ENCODE data around the gene ALPG. TPM values are rescaled to one million over a fixed set of nuclear protein-coding genes. Genes with fewer than 3 reads are reported as not detected.

Gene ALPG
- total and polyA plus RNA-seq, 9 of the 15 experiments (the other 6 are each of a cell fraction or from before 2014, with no cell fraction given), result not detected

DNA sequence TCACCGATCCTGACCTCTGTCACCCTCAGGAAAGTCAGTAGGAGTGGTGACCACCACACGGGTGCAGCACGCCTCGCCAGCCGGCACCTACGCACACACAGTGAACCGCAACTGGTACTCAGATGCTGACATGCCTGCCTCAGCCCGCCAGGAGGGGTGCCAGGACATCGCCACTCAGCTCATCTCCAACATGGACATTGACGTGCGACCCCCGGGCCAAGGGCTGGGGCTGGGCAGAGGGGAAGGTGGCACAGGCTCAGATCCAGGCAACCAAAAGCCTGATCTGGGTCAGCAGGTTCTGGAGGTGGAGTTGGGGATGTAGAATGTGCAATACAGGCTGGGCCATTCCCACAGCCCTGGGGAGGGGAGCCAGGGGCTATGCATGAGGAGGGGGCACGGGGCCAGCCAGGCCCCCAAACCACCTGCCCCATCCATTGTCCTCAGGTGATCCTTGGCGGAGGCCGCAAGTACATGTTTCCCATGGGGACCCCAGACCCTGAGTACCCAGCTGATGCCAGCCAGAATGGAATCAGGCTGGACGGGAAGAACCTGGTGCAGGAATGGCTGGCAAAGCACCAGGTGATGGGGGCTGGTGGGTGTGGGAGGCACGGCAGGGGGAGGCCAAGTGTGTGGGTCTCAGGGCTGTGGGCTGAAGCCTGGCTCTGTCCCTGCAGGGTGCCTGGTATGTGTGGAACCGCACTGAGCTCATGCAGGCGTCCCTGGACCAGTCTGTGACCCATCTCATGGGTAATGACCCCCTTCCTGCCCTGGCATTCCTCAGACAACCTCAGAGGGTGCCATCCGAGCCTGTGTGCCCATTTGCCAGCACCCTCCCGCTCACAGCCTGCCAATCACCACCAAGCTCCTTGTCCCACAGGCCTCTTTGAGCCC is 50.7 kb downstream of the ALPG start:
- H4K20me1 ChIP-seq (replicated peaks; ENCODE audit: control insufficient read depth, insufficient read depth, low read length), result no peaks in the 10 kb centered on the region
- no peak for FAIRE-seq
- H3K4me1 ChIP-seq (replicated peaks in 1 of 2; ENCODE audit: control insufficient read depth in 2 of 2, insufficient read depth in 2 of 2, low read length in 2 of 2), result peaks cover 0 to 4% of the 10 kb centered on the region in 2 experiments; a peak in 2 of 5 replicates
- H2AFZ ChIP-seq (ENCODE audit: low read depth, low read length), result no peak overlapping the region
- no peak for DNase-seq (ENCODE audit: extremely low read depth in 1 of 4, low spot score in 3 of 4)
- H3K27me3 ChIP-seq (ENCODE audit: control insufficient read depth in 2 of 2, insufficient read depth in 2 of 2, low read length in 2 of 2), result peaks cover 0 to 48% of the 10 kb centered on the region in 2 experiments; a peak in 3 of 5 replicates
- WGBS (ENCODE audit: insufficient coverage, low coverage, missing lambda C conversion rate), result 5% methylated on average over 14 of the region's 21 CpGs
- intact Hi-C loops (cut with micrococcal nuclease) (no loop called here), in situ Hi-C loops (cut with MboI) (no loop called here)
- no peaks in the 10 kb centered on the region for H3K9me3 ChIP-seq (replicated peaks; ENCODE audit: control insufficient read depth, insufficient read depth, low read depth, low read length)
- H3K4me3 ChIP-seq, result no peak overlapping the region
- H3K4me2 ChIP-seq (ENCODE audit: insufficient read depth, low read length), result no peak overlapping the region
- no peaks in the 10 kb centered on the region for H3K79me2 ChIP-seq (ENCODE audit: control insufficient read depth, insufficient read depth, low read length)
- ATAC-seq, result no peak
- no peak overlapping the region for H3K9ac ChIP-seq (ENCODE audit: insufficient read depth in 1 of 2, low read depth in 2 of 2, low read length in 2 of 2)
- H3K9me1 ChIP-seq (ENCODE audit: control insufficient read depth, insufficient read depth, low read length), result no peaks in the 10 kb centered on the region
- no TSS peak for BruUV-seq (replicated peaks)
- no peaks in the 10 kb centered on the region for H3K36me3 ChIP-seq (ENCODE audit: control insufficient read depth, insufficient read depth, low read length)
- ChIA-PET CTCF (ENCODE audit: low intra/inter-chr PET ratio) (no interaction called here), POLR2A (no interaction called here)
- no peak overlapping the region for H3K27ac ChIP-seq (ENCODE audit: extremely low read depth, low read depth, low read length)
- no peak for TF ChIP-seq RAD51 (IDR thresholded peaks at IDR 0.05; ENCODE audit: borderline replicate concordance, low read depth)
- TF ChIP-seq, protein P1, sequence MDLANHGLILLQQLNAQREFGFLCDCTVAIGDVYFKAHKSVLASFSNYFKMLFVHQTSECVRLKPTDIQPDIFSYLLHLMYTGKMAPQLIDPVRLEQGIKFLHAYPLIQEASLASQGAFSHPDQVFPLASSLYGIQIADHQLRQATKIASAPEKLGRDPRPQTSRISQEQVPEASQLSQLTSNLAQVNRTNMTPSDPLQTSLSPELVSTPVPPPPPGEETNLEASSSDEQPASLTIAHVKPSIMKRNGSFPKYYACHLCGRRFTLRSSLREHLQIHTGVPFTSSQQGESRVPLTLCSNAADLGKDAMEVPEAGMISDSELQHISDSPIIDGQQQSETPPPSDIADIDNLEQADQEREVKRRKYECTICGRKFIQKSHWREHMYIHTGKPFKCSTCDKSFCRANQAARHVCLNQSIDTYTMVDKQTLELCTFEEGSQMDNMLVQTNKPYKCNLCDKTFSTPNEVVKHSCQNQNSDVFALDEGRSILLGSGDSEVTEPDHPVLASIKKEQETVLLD (IDR thresholded peaks at IDR 0.05), result no peak
- TF ChIP-seq KAT7 (CRISPR knock-in tag; IDR thresholded peaks at IDR 0.05; ENCODE audit: borderline replicate concordance), result no peak
- no peak for TF ChIP-seq HMBOX1 (IDR thresholded peaks at IDR 0.05)
- TF ChIP-seq HNRNPLL (IDR thresholded peaks at IDR 0.05; ENCODE audit: low read depth, low read length, poor library complexity, severe bottlenecking), result no peak
- no peak for TF ChIP-seq ZBTB17 (CRISPR knock-in tag; IDR thresholded peaks at IDR 0.05)
- no peak for TF ChIP-seq FIP1L1 (IDR thresholded peaks at IDR 0.05; ENCODE audit: low read depth, low read length, poor library complexity, severe bottlenecking)
- TF ChIP-seq ZNF140 (CRISPR knock-in tag; IDR thresholded peaks at IDR 0.05), result no peak
- TF ChIP-seq HNRNPL (IDR thresholded peaks at IDR 0.05; ENCODE audit: low read depth, low read length), result no peak
- TF ChIP-seq, protein P2, sequence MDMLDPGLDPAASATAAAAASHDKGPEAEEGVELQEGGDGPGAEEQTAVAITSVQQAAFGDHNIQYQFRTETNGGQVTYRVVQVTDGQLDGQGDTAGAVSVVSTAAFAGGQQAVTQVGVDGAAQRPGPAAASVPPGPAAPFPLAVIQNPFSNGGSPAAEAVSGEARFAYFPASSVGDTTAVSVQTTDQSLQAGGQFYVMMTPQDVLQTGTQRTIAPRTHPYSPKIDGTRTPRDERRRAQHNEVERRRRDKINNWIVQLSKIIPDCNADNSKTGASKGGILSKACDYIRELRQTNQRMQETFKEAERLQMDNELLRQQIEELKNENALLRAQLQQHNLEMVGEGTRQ (CRISPR knock-in tag; IDR thresholded peaks at IDR 0.05), result no peak
- TF ChIP-seq ZNF77 (CRISPR knock-in tag; IDR thresholded peaks at IDR 0.05), result no peak
- TF ChIP-seq, protein P3, sequence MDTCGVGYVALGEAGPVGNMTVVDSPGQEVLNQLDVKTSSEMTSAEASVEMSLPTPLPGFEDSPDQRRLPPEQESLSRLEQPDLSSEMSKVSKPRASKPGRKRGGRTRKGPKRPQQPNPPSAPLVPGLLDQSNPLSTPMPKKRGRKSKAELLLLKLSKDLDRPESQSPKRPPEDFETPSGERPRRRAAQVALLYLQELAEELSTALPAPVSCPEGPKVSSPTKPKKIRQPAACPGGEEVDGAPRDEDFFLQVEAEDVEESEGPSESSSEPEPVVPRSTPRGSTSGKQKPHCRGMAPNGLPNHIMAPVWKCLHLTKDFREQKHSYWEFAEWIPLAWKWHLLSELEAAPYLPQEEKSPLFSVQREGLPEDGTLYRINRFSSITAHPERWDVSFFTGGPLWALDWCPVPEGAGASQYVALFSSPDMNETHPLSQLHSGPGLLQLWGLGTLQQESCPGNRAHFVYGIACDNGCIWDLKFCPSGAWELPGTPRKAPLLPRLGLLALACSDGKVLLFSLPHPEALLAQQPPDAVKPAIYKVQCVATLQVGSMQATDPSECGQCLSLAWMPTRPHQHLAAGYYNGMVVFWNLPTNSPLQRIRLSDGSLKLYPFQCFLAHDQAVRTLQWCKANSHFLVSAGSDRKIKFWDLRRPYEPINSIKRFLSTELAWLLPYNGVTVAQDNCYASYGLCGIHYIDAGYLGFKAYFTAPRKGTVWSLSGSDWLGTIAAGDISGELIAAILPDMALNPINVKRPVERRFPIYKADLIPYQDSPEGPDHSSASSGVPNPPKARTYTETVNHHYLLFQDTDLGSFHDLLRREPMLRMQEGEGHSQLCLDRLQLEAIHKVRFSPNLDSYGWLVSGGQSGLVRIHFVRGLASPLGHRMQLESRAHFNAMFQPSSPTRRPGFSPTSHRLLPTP (IDR thresholded peaks at IDR 0.05; ENCODE audit: borderline replicate concordance, extremely low read depth, insufficient read length), result no peak
- TF ChIP-seq, protein P4, sequence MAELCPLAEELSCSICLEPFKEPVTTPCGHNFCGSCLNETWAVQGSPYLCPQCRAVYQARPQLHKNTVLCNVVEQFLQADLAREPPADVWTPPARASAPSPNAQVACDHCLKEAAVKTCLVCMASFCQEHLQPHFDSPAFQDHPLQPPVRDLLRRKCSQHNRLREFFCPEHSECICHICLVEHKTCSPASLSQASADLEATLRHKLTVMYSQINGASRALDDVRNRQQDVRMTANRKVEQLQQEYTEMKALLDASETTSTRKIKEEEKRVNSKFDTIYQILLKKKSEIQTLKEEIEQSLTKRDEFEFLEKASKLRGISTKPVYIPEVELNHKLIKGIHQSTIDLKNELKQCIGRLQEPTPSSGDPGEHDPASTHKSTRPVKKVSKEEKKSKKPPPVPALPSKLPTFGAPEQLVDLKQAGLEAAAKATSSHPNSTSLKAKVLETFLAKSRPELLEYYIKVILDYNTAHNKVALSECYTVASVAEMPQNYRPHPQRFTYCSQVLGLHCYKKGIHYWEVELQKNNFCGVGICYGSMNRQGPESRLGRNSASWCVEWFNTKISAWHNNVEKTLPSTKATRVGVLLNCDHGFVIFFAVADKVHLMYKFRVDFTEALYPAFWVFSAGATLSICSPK (IDR thresholded peaks at IDR 0.05; ENCODE audit: borderline replicate concordance), result no peak
